ENCODE results near the gene PLCH1.

PLCH1 gene

DNA sequence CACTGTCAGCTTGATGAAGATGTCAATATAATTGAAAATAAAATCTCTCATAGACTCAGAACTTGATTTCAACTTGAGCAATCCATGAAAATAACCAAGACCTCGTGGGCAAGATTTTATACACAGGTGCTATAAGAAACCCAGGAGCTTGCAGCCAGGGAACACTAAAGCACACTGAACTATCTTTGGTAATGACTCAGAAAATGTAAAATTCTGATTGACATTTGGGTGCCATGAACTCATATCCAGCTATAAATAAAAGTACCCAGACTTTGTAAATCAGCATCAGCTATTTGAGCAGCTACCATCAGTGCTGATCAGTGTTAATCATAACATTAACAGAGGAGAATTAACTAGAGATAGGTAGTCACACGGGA lies 61.5 kb downstream of the PLCH1 start:
- no peak for DNase-seq

- DNase-seq, result no peak
These were observed 62.2 kb downstream of the PLCH1 start for GRCh38 chr3:155682426-155683343.

GRCh38 chr3:155676252-155676981 lies 68.5 kb downstream of the PLCH1 start:
- DNase-seq, result peak; percentile 66

GRCh38 chr3:155675094-155675493 lies 69.8 kb downstream of the PLCH1 start:
- no peak for DNase-seq

DNA sequence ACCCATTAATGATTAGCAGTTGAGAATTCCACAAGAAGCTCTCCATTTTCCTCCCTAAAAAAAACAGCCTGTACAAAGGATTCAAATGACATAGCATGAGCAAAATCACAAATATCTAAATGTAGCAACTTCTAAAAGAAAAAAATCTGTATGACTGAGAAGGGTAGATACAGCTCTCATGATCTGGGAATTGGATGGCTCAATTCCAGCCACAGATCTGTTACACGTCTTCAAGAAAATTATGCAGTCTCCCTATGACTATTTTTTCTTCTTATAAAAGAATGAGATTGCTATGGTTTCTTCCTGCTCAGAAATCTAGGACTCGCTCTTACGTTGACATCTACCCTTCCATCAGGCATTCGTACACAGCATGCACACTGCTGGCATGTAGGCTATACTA lies 71.5 kb downstream of the PLCH1 start:
- DNase-seq, result peak; percentile 11

DNA sequence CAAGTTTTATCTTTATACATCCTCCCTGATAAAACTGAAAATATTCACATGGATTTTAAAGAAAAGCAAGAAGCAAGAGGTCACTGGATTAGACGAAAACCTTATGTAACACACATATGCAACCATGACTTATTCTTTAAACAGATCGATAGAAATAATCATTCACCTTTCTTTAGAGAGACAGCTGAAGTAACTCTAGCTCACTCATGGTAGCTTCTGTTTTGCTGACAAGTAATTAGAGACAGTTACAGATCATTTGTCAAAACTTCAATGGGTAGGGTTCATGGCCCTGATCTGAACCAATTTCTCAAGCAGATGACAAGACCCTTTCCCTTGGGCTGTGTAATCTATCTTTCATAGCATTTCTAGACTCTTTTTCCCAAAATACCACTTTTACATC lies 74.5 kb downstream of the PLCH1 start:
- no peak for DNase-seq

- DNase-seq, result no peak
These were observed 76.9 kb downstream of the PLCH1 start for GRCh38 chr3:155667988-155668387.

DNA sequence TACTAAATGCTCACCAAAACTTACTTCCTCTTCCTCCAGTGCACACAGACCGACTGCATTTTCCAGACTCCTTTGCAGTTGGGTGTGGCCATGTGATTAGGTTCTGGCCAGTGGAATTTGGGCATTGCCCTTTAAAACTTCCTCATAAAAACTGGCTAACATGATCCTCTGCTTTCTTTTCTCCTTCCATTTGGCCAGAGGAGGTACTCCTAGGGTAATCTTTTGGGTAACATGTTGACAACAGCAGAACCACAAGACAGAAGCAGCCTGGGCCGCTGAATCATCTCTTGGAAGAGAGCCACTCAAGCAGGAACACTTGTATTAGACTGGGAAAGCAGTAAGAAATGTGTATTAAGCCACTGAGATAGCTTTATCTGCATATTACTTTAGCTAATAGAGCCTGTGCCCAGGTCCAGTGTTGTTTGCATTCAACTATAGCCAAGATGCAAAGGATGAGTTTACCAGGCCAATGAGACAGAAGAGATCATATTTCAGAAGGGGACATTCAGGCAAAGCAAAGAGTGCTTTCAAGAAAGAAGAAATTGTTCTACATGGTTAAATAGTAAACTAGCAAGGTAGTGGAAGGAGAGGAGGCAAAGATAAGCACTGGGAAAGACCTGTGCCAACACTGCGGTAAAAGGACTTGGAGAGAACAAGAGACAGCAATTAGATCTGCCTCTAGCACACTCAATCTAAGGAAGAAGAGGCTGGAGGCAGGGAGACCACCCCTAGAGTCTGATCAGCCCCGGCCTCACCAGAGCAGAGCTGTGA lies 79.8 kb downstream of the PLCH1 start:
- DNase-seq, result peak; percentile 91

DNA sequence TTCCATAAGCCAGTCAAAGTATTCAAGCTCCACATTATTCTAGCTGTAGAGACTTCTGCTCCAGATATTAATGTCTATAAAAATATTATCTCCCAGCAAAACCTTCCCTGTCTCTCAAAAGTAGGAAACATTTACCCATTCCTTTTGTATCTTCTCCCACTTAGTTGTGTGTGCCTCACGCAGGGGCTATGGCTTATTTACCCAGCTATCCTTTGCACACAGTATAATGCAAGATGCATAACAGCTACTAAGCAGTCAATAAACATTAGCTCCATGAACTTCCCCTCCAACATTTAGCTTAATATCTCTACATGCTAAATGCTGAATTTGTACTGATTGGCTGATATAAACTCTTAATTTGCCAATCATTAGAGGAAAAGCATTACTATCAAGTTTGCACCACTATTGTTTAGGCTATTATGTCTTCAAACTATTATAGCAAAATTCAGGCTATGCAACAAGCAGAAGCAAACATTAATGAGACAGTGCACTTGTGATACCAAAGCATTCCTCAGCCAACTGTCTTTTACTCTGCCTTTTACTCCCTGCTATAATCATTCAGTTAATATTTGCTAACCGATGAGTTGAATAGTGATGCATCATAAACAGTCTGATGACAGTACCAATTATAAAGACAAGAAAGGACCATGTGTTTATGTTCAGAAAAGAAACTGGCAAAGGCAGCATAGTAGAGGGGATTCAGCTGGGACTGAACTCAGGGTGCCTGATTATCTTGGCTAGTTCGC lies 81.2 kb downstream of the PLCH1 start:
- DNase-seq, result no peak

GRCh38 chr3:155661760-155662159 lies 83.1 kb downstream of the PLCH1 start:
- no peak for DNase-seq

- no peak for DNase-seq
These were observed 83.8 kb downstream of the PLCH1 start for GRCh38 chr3:155661042-155661441.

DNA sequence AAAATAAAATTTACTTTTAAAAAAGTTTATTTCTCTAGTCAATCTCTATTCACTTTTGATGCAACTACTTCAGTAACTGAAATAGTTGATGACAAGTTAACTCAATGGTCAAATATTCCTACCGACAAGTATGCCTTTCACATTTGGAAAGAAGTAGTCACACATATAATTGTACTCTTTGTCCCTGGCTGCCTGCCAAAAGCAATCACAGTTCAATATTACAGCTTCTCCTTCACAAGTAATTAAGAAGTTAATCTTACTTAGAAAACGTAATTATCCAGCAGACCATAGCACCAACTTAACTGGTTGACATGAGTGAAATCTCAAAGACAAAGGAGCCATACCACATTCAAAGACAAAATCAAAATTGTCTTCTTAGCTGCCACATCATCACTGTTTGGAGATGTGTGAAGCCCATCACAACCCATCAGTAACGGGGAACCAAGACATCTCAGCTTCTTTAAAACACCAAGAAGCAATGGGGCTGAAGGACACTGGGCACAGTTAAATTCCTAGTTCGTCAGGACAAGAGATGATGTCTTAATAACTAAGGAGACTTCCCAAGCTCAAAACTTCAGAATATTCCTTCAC lies 86.1 kb downstream of the PLCH1 start:
- no peak for DNase-seq

- no peak for DNase-seq
These were observed 86.9 kb downstream of the PLCH1 start for GRCh38 chr3:155658006-155658405.

DNA sequence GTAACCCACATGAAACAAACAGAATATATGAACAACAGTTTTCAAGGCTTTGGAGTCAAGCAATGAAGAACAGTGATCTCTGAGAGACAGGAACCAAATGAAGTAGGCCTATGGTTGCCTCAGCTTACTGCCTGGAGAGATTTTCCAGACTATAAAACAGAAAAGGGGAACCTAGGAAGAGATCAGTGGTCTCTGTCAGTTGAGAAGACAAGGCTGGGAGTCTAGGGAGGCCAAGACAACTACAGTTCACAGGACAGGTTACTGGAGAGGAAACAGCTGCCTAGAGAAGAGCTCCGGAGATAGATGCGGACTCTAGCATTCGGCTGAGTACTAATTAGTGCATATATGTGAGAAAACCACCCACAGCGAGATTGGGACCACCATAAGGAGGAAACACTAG lies 87.7 kb downstream of the PLCH1 start:
- no peak for DNase-seq

DNA sequence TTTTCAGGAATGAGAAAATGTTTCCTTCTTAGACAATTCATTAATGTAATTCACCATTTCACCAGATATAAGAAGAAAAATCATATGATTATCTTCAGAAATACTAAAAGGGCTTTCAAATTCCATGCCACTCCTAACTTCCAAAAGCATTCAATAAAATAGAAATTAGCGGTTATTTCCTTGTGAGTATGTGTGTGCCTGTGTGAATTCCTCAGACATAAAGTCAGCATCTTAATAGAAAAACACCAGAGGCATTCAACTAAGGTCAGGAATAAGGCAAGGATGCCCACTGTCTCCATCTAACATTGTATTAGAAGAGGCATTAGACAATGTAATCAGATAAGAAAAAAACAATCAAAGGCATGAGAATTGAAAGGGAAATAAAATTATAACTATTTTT lies 88.4 kb downstream of the PLCH1 start:
- no peak for DNase-seq

DNA sequence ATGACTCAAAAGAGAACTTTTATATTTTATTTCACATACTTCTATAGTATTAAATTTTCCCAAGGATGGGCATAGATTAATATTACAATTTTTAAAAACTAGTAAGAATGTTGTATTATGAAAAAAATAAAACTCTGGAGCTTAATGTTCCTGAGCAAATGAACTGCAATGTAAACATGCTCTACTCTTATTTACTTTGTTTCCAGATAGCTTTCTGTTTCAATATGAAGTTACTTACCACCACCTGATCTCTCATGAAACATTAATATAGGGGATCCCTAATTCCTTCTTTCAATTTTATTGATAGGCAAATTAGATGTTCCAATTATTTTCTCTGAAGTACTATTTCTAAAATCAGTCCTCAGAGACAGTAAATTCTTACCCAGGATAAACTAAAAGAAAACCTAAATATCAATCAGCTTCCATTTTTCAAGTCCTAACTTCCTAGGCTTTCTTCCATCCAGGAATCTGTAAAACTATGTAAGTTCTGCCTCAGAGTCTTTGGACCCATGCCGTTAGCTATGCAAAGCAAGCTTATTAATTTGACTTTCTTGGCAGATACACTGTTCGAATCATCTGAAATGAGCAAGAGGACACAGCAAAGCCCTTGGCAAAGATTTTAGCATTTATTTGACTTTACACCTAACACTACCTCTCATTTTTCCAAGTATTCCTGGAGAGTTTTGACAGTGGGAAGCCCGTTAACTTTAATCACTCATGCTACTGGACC lies 93.2 kb downstream of the PLCH1 start:
- no peak for DNase-seq

DNA sequence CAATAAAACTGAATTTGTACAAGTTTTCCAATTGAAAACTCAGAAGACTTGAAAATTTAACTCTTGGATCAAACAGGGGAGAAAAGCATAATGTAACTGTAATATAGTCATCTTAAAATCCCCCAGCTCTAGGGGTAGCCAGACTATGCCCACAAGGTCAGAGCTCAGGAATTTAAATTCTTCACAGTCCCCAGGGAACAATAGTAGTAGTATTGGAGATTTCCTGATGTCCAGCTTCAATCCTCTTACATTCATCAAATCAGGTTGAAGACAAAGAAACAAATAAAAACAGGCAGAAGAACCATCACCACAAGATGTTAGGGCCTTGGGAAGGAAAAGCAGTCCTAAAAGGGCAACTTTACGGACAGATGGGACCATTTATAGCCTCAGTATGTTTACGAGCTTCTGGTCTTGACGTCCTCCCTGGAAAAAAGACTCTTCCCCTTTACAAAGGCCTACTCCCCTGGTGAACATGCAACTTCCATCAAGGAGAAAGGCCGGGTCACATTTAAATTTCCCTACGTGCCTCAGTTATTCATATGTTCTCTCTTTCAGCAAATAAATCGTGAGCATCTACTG lies 96.8 kb downstream of the PLCH1 start:
- DNase-seq, result peak; percentile 24

GRCh38 chr3:155647206-155647605 lies 97.7 kb downstream of the PLCH1 start:
- DNase-seq, result no peak

- DNase-seq, result no peak
These were observed 98.2 kb downstream of the PLCH1 start for GRCh38 chr3:155646669-155647068.

GRCh38 chr3:155646128-155646527 lies 98.7 kb downstream of the PLCH1 start:
- no peak for DNase-seq

DNA sequence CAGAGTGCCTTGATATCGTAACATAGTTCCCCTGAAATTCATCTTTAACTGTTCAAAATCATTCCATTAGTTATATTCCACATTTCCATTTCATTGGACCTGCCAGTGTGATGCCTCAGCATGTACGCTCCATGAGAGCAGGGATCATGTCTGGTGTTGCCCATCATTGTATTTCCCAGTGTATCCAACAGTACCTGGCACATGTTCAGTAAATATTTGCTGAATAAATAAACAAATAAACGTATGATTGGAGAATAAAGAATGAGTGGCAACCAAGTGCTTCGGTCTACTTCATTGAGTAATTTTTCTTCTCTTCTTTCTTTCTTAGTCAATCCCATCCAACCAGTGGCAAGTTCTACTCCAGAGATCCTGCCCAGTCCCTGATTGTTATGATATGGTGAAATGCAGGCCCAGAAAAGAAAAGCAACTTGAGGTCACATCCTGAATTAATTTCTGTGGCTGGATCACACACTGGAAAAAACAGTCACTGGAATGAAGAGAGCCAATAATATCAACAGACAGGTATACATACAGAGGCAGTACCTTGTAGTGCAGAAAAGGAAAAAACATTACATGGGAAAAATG lies 101.2 kb downstream of the PLCH1 start:
- DNase-seq, result no peak
